ENCODE results near the gene BLOC1S3.

DNA sequence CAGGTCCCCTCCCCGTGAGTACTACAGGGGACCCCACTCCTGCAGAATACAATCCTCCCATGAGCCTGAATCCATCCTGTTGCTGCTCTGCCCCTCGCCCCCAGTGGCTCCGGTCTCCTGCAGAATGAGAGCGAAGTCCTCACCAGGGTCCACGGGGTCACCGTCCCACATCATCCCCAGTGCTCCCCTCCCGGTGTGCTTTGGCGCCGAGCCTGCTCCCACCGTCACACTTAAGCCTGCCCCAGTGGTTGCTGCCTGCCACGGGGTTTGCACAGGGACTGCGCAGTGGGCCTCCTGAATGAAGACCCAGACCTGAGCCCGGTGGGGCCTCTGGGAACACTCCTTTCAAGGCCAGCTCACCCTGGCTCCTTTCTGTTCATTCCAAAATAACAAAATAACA lies 48.3 kb upstream of the BLOC1S3 start:
- TF ChIP-seq TAF1 (IDR thresholded peaks at IDR 0.05; ENCODE audit: borderline replicate concordance, insufficient read depth, low read length) (no peak), POLR2AphosphoS5 (IDR thresholded peaks at IDR 0.05; ENCODE audit: low read depth, low read length) (no peak)
- TF ChIP-seq, protein P1, sequence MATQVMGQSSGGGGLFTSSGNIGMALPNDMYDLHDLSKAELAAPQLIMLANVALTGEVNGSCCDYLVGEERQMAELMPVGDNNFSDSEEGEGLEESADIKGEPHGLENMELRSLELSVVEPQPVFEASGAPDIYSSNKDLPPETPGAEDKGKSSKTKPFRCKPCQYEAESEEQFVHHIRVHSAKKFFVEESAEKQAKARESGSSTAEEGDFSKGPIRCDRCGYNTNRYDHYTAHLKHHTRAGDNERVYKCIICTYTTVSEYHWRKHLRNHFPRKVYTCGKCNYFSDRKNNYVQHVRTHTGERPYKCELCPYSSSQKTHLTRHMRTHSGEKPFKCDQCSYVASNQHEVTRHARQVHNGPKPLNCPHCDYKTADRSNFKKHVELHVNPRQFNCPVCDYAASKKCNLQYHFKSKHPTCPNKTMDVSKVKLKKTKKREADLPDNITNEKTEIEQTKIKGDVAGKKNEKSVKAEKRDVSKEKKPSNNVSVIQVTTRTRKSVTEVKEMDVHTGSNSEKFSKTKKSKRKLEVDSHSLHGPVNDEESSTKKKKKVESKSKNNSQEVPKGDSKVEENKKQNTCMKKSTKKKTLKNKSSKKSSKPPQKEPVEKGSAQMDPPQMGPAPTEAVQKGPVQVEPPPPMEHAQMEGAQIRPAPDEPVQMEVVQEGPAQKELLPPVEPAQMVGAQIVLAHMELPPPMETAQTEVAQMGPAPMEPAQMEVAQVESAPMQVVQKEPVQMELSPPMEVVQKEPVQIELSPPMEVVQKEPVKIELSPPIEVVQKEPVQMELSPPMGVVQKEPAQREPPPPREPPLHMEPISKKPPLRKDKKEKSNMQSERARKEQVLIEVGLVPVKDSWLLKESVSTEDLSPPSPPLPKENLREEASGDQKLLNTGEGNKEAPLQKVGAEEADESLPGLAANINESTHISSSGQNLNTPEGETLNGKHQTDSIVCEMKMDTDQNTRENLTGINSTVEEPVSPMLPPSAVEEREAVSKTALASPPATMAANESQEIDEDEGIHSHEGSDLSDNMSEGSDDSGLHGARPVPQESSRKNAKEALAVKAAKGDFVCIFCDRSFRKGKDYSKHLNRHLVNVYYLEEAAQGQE (IDR thresholded peaks at IDR 0.05; ENCODE audit: insufficient read depth in 1 of 2, low read depth in 2 of 2, low read length in 2 of 2): no peak
